Mesenchymal stem cell (in vitro differentiated cells and primary cell): Measurements from ENCODE around the gene RGS7.
"Not testable (repeated sequence)": the region's sequence is repeated elsewhere in the genome, so short reads cannot be mapped to it uniquely, and the experiment has no call there.

Experiments used
- DNase-seq: peaks from one replicate; pipeline ENCODE4 v3.0.0-alpha.2; 2013
- H2AFZ ChIP-seq: one replicate; pipeline ENCODE4 v1.6.1; 2013; ENCODE audit warnings: low read depth, mild to moderate bottlenecking, control low read depth, inconsistent platforms, low read length, moderate library complexity
- H2AK5ac ChIP-seq: 2 replicates; pipeline ENCODE4 v1.6.1; 2013; ENCODE audit warnings: low read length, moderate library complexity, mild to moderate bottlenecking, inconsistent platforms; ENCODE audit not compliant: severe bottlenecking
- H2BK120ac ChIP-seq: one replicate; pipeline ENCODE4 v1.6.1; 2013; ENCODE audit warnings: low read depth, mild to moderate bottlenecking, inconsistent platforms, low read length, moderate library complexity
- H2BK12ac ChIP-seq, 2 experiments: one replicate each; pipeline ENCODE4 v1.6.1; 2013; ENCODE audit warnings: inconsistent platforms in 2 of 2, low read length in 2 of 2, mild to moderate bottlenecking in 2 of 2, moderate library complexity in 2 of 2, control low read depth in 1 of 2
- H2BK15ac ChIP-seq: one replicate; pipeline ENCODE4 v1.6.1; 2013; ENCODE audit warnings: mild to moderate bottlenecking, low read depth, inconsistent platforms; ENCODE audit not compliant: poor library complexity, severe bottlenecking
- H2BK5ac ChIP-seq: 2 replicates; pipeline ENCODE4 v1.6.1; 2013; ENCODE audit warnings: low read depth, mild to moderate bottlenecking, low read length, control low read depth, inconsistent platforms; ENCODE audit not compliant: poor library complexity, severe bottlenecking
- H3K14ac ChIP-seq, 2 experiments: one replicate each; pipeline ENCODE4 v1.6.1; 2013; ENCODE audit warnings: inconsistent platforms in 2 of 2, low read length in 2 of 2, control low read depth in 1 of 2, mild to moderate bottlenecking in 1 of 2, moderate library complexity in 1 of 2
- H3K18ac ChIP-seq, 2 experiments: one replicate each; pipeline ENCODE4 v1.6.1; 2013; ENCODE audit warnings: inconsistent platforms in 2 of 2, low read length in 2 of 2, control low read depth in 1 of 2, low read depth in 1 of 2, mild to moderate bottlenecking in 1 of 2
- H3K23ac ChIP-seq, 2 experiments: one replicate each; pipeline ENCODE4 v1.6.1; 2013; ENCODE audit warnings: inconsistent platforms in 2 of 2, low read length in 2 of 2, mild to moderate bottlenecking in 2 of 2, moderate library complexity in 2 of 2, control low read depth in 1 of 2
- H3K27ac ChIP-seq: 2 replicates; pipeline ENCODE4 v1.5.1; 2013; ENCODE audit warnings: mild to moderate bottlenecking, moderate library complexity, low read length, control low read depth, inconsistent platforms; ENCODE audit not compliant: poor library complexity, severe bottlenecking
- H3K27me3 ChIP-seq, 2 experiments: 2 replicates each; pipeline versions ENCODE4 v1.6.1 to v1.7.0; 2013; ENCODE audit warnings: low read length in 2 of 2, mild to moderate bottlenecking in 2 of 2, moderate library complexity in 2 of 2, control low read depth in 1 of 2, inconsistent platforms in 1 of 2; ENCODE audit not compliant: control insufficient read depth in 1 of 2, insufficient read depth in 1 of 2
- H3K36me3 ChIP-seq, 2 experiments: 2 replicates each; pipeline versions ENCODE4 v1.6.1 to v1.7.0; 2013; ENCODE audit warnings: low read length in 2 of 2, control low read depth in 1 of 2, inconsistent platforms in 1 of 2, low read depth in 1 of 2, mild to moderate bottlenecking in 1 of 2; ENCODE audit not compliant: insufficient read depth in 2 of 2, control insufficient read depth in 1 of 2
- H3K4ac ChIP-seq, 2 experiments: one replicate each; pipeline ENCODE4 v1.6.1; 2013; ENCODE audit warnings: inconsistent platforms in 2 of 2, low read length in 2 of 2, mild to moderate bottlenecking in 2 of 2, moderate library complexity in 2 of 2, control low read depth in 1 of 2, low read depth in 1 of 2
- H3K4me1 ChIP-seq: 2 replicates; pipeline ENCODE4 v1.6.1; 2013; ENCODE audit warnings: low read depth, low read length, control low read depth; ENCODE audit not compliant: control insufficient read depth, insufficient read depth
- H3K4me2 ChIP-seq: 2 replicates; pipeline ENCODE4 v1.6.1; 2013; ENCODE audit warnings: low read length, mild to moderate bottlenecking, inconsistent platforms; ENCODE audit not compliant: poor library complexity, severe bottlenecking
- H3K4me3 ChIP-seq, 2 experiments: 2 replicates each; pipeline versions ENCODE4 v1.5.1 to v1.7.0; 2013; ENCODE audit warnings: low read length in 2 of 2, mild to moderate bottlenecking in 2 of 2, control low read depth in 1 of 2, low read depth in 1 of 2; ENCODE audit not compliant: insufficient read depth in 1 of 2
- H3K79me1 ChIP-seq: replicated peaks from 2 replicates; pipeline ENCODE4 v1.6.1; 2013; ENCODE audit warnings: mild to moderate bottlenecking, control low read depth, low read length, inconsistent platforms; ENCODE audit not compliant: poor library complexity, severe bottlenecking
- H3K9ac ChIP-seq: 2 replicates; pipeline ENCODE4 v1.7.0; 2013; ENCODE audit warnings: mild to moderate bottlenecking, low read length, moderate library complexity
- H3K9me3 ChIP-seq: 2 replicates; pipeline ENCODE4 v1.7.0; 2013; ENCODE audit warnings: mild to moderate bottlenecking, low read length; ENCODE audit not compliant: control insufficient read depth
- H4K8ac ChIP-seq: one replicate; pipeline ENCODE4 v1.6.1; 2013; ENCODE audit warnings: inconsistent platforms, mild to moderate bottlenecking, low read length, moderate library complexity
- H4K91ac ChIP-seq: one replicate; pipeline ENCODE4 v1.6.1; 2013; ENCODE audit warnings: mild to moderate bottlenecking, low read length, inconsistent platforms
- WGBS: methylation state at CpG from one replicate; pipeline ENCODE4 v1.1.7; 2013; ENCODE audit warnings: mixed read lengths; 5-methylcytosine and 5-hydroxymethylcytosine counted together

Gene RGS7

DNA sequence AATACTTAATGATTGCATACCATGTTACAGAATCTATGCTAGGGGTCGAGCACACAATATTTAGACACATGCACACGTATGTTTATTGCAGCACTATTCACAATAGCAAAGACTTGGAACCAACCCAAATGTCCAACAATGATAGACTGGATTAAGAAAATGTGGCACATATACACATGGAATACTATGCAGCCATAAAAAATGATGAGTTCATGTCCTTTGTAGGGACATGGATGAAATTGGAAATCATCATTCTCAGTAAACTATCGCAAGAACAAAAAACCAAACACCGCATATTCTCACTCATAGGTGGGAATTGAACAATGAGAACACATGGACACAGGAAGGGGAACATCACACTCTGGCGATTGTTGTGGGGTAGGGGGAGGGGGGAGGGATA, 191.7 kb downstream of the RGS7 start:
- H4K8ac ChIP-seq, H3K14ac ChIP-seq, H2BK5ac ChIP-seq, H3K9ac ChIP-seq, H3K27ac ChIP-seq, H3K4me3 ChIP-seq, H3K4me1 ChIP-seq, H3K27me3 ChIP-seq, H4K91ac ChIP-seq, H3K36me3 ChIP-seq, H3K79me1 ChIP-seq, H2AFZ ChIP-seq, H3K23ac ChIP-seq, H2BK120ac ChIP-seq, H2BK12ac ChIP-seq, H3K4ac ChIP-seq, H2AK5ac ChIP-seq, H3K4me2 ChIP-seq, H2BK15ac ChIP-seq, H3K9me3 ChIP-seq, H3K18ac ChIP-seq, DNase-seq: not testable (repeated sequence)
- WGBS: 50% methylated on average over 1 of the region's 5 CpGs

DNA sequence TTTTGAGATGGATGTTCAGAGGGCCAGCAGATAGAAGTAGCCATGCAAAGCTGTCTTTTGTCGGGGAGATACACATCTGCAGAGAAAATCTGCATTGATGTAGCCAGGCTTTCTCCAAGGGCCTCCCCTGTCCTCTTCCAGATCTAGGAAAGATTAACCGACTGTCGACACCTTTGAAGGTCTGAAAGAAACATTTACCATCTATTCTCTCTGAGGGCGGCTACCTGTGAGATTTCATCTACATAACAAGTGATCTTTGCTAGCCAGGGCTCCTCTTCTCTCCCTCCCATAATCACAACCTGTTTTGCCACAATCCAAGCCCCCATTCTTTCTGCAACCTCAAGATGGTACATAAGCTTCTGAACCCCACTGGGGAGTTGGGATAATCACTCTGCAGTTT, 193.6 kb downstream of the RGS7 start:
- no peak overlapping the region for H3K18ac ChIP-seq
- WGBS: 29% methylated on average over 4 of the region's 4 CpGs
- no peak overlapping the region for H4K8ac ChIP-seq
- no peaks in the 10 kb centered on the region for H3K27me3 ChIP-seq
- H3K9me3 ChIP-seq: no peaks in the 10 kb centered on the region
- no peaks in the 10 kb centered on the region for H3K36me3 ChIP-seq
- no peak overlapping the region for H3K14ac ChIP-seq
- H3K4me1 ChIP-seq: no peaks in the 10 kb centered on the region
- no peak overlapping the region for H2BK5ac ChIP-seq
- H3K4me3 ChIP-seq: no peak overlapping the region
- H2BK12ac ChIP-seq: no peak overlapping the region
- H3K9ac ChIP-seq: no peak overlapping the region
- no peak overlapping the region for H2AK5ac ChIP-seq
- no peak overlapping the region for H2BK120ac ChIP-seq
- no peak overlapping the region for H3K4me2 ChIP-seq
- H3K79me1 ChIP-seq: no peaks in the 10 kb centered on the region
- H4K91ac ChIP-seq: no peak overlapping the region
- no peak overlapping the region for H3K23ac ChIP-seq
- no peak overlapping the region for H2AFZ ChIP-seq
- H3K4ac ChIP-seq: no peak overlapping the region
- no peak for DNase-seq
- H2BK15ac ChIP-seq: no peak overlapping the region
- no peak overlapping the region for H3K27ac ChIP-seq

DNA sequence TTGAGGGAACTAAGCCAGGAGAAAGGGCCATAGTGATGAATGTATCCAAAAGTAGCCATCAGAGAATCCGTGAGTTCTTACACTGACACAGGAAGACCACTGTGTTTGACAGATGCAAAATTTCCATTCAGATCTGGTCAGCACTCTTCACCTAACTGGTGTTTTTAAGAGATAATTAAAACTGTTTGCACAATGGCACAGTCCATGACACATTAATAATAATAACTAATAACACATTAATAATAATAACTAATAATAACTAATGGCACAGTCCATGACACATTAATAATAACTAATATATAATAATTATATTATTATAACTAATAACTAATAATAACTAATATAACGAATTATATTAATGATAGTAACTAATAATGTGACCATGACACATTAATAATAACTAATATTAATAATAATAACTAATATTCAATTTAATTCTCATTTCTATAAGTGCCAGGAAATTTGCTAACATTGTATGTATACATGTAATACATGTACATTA, 195.8 kb downstream of the RGS7 start:
- H3K9me3 ChIP-seq: no peaks in the 10 kb centered on the region
- no peak overlapping the region for H3K9ac ChIP-seq
- no peak overlapping the region for H3K14ac ChIP-seq
- no peaks in the 10 kb centered on the region for H3K27me3 ChIP-seq
- no peak overlapping the region for H3K4ac ChIP-seq
- no peak overlapping the region for H3K27ac ChIP-seq
- no peak overlapping the region for H3K23ac ChIP-seq
- no CpG with 5 or more reads among the region's 2 CpGs for WGBS
- H3K4me2 ChIP-seq: no peak overlapping the region
- H3K36me3 ChIP-seq: no peaks in the 10 kb centered on the region
- no peak overlapping the region for H4K8ac ChIP-seq
- no peak overlapping the region for H2BK120ac ChIP-seq
- no peak overlapping the region for H2BK5ac ChIP-seq
- no peak for DNase-seq
- H3K4me1 ChIP-seq: peaks cover 6% of the 10 kb centered on the region
- no peak overlapping the region for H3K4me3 ChIP-seq
- no peak overlapping the region for H3K18ac ChIP-seq
- no peak overlapping the region for H4K91ac ChIP-seq
- no peaks in the 10 kb centered on the region for H3K79me1 ChIP-seq
- H2BK15ac ChIP-seq: no peak overlapping the region
- no peak overlapping the region for H2AK5ac ChIP-seq
- H2AFZ ChIP-seq: no peak overlapping the region
- H2BK12ac ChIP-seq: no peak overlapping the region

DNA sequence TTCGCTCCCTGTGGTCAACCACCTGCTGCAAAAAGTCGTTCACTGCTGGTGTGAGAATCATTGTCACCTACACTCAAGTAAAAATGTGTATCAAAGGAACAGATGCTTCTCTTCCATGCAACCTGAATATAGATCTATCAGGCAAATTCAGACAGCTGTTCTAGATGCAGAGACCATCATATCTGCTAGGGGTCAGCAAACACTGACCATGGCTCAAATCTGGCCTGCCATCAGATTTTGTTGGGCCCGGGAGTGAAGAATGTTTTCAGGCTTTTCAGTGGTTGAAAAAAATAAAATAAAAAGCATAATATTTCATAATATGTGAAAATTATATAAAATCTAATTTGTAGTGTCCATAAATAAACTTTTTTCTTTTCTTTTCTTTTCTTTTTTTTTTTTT, 199.6 kb downstream of the RGS7 start:
- 81% methylated on average over 2 of the region's 3 CpGs for WGBS
- Histone ChIP-seq H3K4me3 (no peak overlapping the region), H3K18ac (no peak overlapping the region), H3K9me3 (peaks cover 3% of the 10 kb centered on the region), H2AK5ac (no peak overlapping the region), H3K4me2 (no peak overlapping the region), H3K79me1 (no peaks in the 10 kb centered on the region), H3K27ac (no peak overlapping the region), H2BK5ac (no peak overlapping the region), H3K27me3 (no peaks in the 10 kb centered on the region), H3K36me3 (no peaks in the 10 kb centered on the region), H3K14ac (no peak overlapping the region), H2AFZ (no peak overlapping the region), H3K23ac (no peak overlapping the region), H3K4me1 (peaks cover 8% of the 10 kb centered on the region), H4K91ac (no peak overlapping the region), H3K4ac (no peak overlapping the region), H2BK15ac (no peak overlapping the region), H3K9ac (no peak overlapping the region), H2BK12ac (no peak overlapping the region), H2BK120ac (no peak overlapping the region), H4K8ac (no peak overlapping the region)
- DNase-seq: no peak
